DMS53 treated with DMSO at 0.1 percent for 48 hours (cell line): ENCODE measurements around the gene PHC2.

Experiments
- DNase-seq: peaks from one replicate; lab custom pipeline; 2025; ENCODE audit not compliant: unreplicated experiment; lab: John Stamatoyannopoulos, UW

PHC2 gene

DNA sequence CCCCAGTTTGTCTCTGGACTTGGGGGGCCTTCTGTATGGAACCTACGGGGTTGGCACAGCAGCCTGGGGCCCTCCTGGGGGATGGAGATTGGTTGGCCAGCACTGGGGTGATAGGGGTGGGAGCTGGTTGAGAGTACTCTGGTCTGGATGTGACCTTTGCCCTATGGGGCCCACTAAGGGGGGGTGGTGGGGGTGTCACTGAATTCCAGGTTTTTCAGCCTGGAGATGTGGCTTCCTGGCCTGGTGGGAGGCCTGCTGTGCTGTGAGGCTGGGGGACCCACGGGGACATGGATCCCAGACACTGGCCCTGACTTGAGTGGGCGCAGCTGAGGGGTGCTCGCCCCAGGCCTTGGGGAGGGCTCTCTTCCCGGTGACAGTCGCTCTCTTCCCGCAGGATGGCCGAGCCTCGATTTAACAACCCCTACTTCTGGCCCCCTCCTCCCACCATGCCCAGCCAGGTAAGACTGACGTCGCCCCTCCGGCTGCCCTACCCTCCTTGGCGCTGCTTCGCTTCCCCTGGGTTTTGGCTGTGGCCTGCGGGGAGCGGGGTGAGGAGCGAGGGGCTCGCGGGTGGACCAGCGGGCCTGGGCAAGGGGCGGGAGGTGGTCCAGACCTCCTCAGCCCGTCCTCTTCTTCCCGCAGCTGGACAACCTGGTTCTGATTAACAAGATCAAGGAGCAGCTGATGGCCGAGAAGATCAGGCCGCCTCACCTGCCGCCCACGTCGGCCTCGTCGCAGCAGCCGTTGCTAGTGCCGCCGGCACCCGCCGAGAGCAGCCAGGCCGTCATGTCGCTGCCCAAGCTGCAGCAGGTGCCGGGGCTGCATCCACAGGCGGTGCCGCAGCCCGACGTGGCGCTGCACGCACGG, 155.0 kb downstream of the PHC2 start:
- no peak for DNase-seq

DNA sequence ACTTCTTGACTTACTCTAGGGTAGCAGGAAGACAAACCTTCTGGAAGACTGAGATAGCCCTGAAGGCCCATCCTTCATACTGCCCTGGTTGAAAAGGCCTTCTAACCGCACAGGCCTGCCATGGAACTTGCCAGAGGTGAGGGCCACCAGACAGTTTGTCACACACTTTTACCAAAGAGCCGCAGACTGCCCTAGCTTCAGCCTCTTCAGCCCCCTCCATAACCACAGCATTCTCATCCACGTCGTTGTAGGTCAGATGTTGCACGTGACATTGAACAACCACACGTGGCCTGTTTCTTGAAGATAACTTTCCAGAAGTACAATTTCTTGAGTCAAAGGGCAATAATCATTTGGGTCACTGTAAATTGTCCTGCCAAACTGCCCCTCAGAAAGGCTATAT, 155.7 kb downstream of the PHC2 start:
- no peak for DNase-seq

- no peak for DNase-seq
These were observed 156.4 kb downstream of the PHC2 start for GRCh38 chr1:33274446-33274845.

DNA sequence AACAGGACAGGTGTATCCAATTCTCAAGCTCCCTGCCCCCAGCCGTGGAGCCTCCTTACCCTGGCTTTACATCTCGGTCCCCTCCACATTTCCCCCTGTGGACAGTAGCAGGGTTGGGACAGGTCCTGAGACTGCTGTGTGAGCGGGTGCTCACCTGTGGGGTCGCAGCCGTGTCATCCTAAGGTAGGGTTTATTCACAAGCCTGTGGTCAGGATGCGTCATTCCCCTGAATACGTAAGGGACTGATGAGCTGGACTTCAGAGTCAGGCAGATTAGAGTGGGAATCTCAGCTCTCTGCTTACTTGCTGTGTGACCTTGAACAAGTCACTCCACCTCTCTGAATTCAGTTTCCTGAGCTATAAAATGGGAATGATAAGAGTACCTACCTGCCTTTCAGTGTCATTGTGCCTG, 156.9 kb downstream of the PHC2 start:
- no peak for DNase-seq
